ENCODE results near the gene RASGRP3.

The RASGRP3 gene

DNA sequence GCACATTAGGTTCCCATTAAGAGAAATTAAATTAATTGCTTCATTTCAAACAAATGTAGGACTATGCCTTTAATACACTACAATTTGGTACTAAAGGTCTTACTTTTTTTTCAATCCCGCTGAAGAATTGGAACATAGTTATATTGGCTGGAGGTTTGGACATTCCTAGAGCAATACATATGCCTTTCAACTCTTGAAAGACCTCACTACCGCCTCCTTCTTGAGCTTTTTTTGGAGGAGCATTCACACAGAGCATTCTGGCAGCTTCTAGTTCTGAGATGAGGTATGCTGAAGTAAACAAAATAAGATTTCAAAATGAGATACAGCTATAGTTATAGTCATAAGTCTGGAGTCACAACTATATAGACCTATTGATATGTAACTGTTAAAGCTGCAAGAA is 111.8 kb downstream of the RASGRP3 start:
- DNase-seq = no peak

DNA sequence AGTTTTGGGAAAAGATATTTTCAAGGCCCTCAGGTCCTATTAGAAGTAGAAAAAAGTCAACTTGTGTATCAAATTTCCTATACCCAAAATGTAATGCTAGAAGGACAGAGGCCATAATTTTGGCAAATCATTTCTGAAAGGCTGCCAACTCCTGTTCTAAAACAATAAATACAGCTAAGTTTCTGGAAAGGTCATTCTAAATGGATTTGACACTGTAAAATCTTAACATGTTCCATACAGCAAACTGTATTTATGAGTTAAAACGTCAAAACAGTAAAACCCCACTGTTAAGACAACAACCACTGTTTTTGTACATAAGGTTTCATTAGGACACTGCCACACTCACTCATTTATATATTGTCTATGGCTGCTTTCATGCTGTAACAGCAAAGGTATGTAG is 113.0 kb downstream of the RASGRP3 start:
- no peak for DNase-seq

DNA sequence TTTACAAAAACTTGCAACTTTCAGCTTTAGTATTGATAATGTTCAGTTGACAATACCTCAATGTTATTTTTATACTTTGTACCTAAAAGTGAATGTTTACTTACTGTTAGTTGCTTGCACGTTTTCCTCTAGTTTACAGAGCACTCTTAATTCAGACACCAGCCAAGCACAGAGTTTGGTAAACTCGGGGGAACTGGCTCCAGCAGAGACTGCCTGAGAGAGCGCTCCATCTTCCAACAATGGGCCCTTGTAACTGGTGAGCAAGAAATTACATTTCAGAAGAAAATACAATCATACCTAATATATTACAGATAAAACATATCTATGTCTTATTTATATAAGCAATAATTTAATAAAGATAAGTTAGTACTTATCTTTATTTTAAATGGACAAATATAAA is 118.9 kb downstream of the RASGRP3 start:
- no peak for DNase-seq

DNA sequence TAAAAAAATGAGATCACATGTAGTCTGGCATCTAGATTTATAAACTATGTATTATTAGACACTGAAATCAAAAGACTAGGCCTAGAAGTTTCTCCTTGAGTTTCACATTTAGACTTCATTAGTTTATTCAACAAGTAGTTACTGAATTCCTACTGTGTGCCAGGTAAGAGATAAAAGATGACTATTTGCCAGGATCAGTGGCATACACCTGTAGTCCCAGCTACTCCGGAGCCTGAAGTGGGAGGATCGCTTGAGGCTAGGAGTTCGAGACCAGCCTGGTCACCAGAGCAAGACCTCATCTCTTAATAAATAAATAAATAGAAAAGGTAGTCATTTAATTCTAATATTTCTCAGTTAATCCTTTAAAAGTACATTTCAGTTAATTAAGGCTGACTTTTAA is 120.6 kb downstream of the RASGRP3 start:
- DNase-seq = no peak

- peak; percentile 19 for DNase-seq
These were observed 122.2 kb downstream of the RASGRP3 start for GRCh38 chr2:33598561-33599174.

DNA sequence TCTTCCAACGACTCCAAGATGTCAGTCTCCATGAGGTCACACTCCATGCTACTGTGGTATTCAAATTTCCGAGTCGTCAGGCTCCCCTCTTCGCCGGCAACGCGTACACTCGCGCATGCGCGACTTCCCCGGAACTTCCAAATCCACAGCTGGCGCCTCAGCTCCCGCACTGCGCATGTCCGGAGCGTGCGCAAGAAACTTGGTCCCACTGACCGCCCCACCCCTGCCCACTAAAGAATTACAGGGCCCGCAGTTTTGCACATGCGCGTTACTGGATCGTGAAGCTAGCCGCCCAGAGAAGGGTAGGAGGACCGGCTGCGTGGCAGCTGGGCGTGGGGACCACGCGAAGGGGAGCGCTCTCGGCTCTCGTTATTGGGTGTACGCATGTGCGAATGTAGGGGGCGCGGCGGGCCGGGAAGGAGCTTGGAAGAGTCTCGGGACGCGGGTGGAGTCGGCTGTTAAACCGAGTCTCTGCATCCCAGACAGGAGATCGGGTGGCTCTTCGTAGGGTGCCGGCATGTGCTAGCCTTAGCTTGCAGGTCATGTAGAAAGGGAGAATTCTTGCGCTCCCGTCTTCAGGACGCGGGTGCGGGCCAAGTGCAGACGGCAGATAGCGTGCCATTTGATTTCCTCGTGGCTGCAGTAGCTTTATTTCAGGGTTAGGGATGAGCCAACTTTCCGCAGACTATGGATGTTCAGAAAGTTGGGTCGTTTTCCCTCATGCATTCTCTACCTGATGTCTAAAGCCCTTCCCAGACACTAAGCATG is 122.9 kb downstream of the RASGRP3 start, which contains the start of gene FAM98A:
Gene FAM98A (minus strand): TSS at position 125 of the 768 bp plus-strand sequence. CDS start 78 bp downstream, at position 47.
- DNase-seq = peak; percentile 98

DNA sequence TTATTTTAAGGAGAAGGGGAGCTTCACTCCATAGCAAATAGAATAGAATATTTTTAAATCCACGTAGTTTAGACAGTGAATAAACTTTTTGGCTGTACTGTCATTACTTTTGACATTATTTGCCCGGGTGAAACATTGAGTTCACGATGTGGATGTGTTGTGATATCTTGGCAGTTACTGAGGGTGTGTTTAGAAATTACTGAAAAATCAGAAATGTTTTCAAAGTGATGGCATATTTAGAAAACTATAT is 123.4 kb downstream of the RASGRP3 start:
- DNase-seq = no peak

GRCh38 chr2:33602201-33602830 is 125.9 kb downstream of the RASGRP3 start:
- no peak for DNase-seq

- no peak for DNase-seq
These were observed 127.0 kb downstream of the RASGRP3 start for GRCh38 chr2:33603416-33603815.

DNA sequence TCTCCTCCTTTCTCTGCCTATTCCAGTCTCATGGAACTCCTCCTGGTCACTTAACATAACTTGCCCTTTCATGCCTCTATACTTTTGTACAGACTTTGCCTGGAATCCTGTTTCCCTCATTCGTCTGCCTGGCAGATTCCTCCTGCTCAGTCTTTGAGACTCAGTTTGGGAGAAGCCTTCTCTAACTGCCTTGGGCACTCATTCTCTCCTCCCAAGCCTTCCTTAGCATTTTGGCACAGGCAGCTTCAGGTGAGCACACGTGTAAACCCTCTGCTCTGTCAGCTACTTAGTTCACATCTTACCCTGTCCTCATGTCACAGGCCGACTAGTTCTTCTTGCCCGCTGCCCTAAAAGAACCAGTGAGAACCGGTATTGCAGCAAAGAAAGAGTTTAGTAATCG is 128.6 kb downstream of the RASGRP3 start:
- DNase-seq = no peak

GRCh38 chr2:33606100-33606499 is 129.7 kb downstream of the RASGRP3 start:
- no peak for DNase-seq

DNA sequence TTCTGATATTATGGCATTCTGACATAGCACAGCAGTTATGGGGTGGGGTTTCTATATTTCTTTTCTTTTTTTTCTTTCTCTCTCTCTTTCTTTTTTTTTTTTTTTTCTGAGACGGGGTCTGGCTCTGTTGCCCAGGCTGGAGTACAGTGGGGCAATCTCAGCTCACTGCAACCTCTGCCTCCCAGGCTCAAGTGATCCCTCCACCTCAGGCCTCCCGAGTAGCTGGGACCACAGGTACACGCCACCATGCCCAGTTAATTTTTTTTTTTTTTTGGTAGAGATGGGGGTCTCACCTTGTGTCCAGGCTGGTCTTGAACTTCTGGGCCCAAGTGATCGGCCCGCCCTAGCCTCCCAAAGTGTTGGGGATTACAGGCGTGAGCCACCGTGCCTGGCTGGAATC is 130.2 kb downstream of the RASGRP3 start:
- DNase-seq = no peak

DNA sequence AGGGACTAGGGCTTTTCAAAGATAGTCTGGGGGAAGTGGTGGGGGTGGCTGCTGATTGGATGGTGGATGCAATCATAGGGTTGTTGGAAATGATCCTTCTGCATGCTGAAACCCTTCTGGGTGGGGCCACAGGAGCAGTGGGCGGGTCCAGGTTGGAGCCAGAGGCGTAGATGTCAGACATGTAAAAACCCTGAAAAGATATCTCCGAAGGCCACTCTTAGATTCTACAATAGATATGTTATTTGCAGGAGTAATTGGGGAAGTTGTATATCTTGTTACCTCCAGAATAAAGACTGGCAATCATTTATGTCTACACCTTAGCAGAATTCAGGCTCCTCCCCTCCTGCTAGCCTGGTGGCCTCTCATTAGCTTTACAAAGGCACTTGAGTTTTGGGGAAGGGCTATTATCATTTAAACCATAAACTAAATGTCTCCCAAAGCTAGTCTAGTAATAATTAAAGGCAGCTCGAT is 130.8 kb downstream of the RASGRP3 start:
- no peak for DNase-seq

DNA sequence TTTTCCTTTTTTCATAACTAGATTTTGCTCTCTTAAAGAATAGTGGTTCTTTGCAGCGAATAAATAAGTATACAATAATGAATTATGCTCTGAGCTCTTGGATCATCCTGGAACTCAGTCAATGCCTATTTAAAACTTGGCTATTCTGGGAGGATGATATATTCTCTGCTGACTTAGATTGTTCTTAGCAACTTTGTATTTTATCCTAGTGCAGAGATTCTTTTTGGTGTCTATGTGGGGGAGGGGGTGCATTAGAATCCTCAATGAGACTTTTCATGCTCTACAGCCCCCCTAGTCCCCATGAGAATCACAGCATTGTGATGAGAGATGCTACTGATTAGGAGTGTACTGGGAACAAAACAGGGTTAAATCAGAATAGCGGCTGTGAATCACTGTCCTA is 131.5 kb downstream of the RASGRP3 start:
- DNase-seq = no peak

DNA sequence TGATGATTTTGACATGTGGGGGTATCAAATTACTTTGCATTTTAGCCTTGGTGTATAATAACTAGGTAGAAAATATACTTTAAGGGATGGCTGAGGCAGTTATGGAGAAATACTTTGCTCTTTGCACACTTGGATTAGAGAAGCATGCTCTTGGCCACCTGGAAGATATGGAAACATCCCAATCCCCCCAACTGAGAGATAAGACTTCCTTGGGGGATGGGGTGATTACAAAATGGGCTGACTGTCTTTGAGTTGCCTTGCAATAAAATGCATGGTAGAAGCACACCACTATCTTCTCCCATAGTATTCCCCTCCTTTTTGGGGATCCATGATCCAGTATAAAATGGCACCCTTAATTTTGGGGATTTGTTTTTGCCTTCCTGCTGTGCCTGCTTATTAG is 137.7 kb downstream of the RASGRP3 start:
- no peak for DNase-seq

Data from activated T-cell treated with anti-CD3 and anti-CD28 coated beads for 4 hours (primary cell).